ENCODE measurements around the gene PDYN.

Gene PDYN

GRCh38 chr20:1992359-1993110 lies 1.3 kb downstream of the PDYN start:
- DNase-seq, result no peak

GRCh38 chr20:1987826-1988225 lies 6.0 kb downstream of the PDYN start:
- DNase-seq, result no peak

GRCh38 chr20:1983301-1983700 lies 10.6 kb downstream of the PDYN start:
- DNase-seq, result no peak

GRCh38 chr20:1982686-1983085 lies 11.2 kb downstream of the PDYN start:
- no peak for DNase-seq

- DNase-seq, result no peak
Observed at GRCh38 chr20:1979106-1979778, 14.6 kb downstream of the PDYN start.

- no peak for DNase-seq
Observed at GRCh38 chr20:1975291-1975690, 18.6 kb downstream of the PDYN start.

GRCh38 chr20:1973601-1974440 lies 20.0 kb downstream of the PDYN start:
- no peak for DNase-seq

- no peak for DNase-seq
Observed at GRCh38 chr20:1971893-1972586, 21.8 kb downstream of the PDYN start.

- DNase-seq, result no peak
Observed at GRCh38 chr20:1968964-1969363, 24.9 kb downstream of the PDYN start.

GRCh38 chr20:1965520-1966351 lies 28.1 kb downstream of the PDYN start:
- peak; percentile 64 for DNase-seq

GRCh38 chr20:1964659-1965405 lies 29.0 kb downstream of the PDYN start:
- DNase-seq, result no peak

- no peak for DNase-seq
Observed at GRCh38 chr20:1964061-1964460, 29.8 kb downstream of the PDYN start.

GRCh38 chr20:1961374-1961773 lies 32.5 kb downstream of the PDYN start:
- DNase-seq, result no peak

GRCh38 chr20:1959156-1959555 lies 34.7 kb downstream of the PDYN start:
- DNase-seq, result no peak

- no peak for DNase-seq
Observed at GRCh38 chr20:1958426-1958825, 35.4 kb downstream of the PDYN start.

- DNase-seq, result no peak
Observed at GRCh38 chr20:1955217-1955616, 38.6 kb downstream of the PDYN start.

- no peak for DNase-seq
Observed at GRCh38 chr20:1953621-1954020, 40.2 kb downstream of the PDYN start.

GRCh38 chr20:1952737-1953530 lies 40.9 kb downstream of the PDYN start:
- no peak for DNase-seq

GRCh38 chr20:1951436-1952115 lies 42.3 kb downstream of the PDYN start:
- no peak for DNase-seq

- DNase-seq, result no peak
Observed at GRCh38 chr20:1950836-1951235, 43.0 kb downstream of the PDYN start.

Data from fibroblast of skin of right biceps (primary cell).